Measurements from ENCODE around the gene MZB1. TPM values are rescaled to one million over a fixed set of nuclear protein-coding genes. Genes with fewer than 3 reads are reported as not detected.

The MZB1 gene
- total and polyA plus RNA-seq, 2 of the 8 experiments (the other 6 are each of a cell fraction or from before 2014, with no cell fraction given), result 0.39 to 0.47 TPM

- H3K18ac ChIP-seq (ENCODE audit: extremely low read depth, low read length), result no peak overlapping the region
- no peak overlapping the region; the same call in 1 of the 2 replicates for H4K8ac ChIP-seq (ENCODE audit: extremely low read depth, insufficient read depth, low read length)
- H2BK120ac ChIP-seq (replicated peaks; ENCODE audit: low read depth, low read length), result no peak overlapping the region
- no peaks in the 10 kb centered on the region for H3K27me3 ChIP-seq (replicated peaks in 1 of 4; ENCODE audit: control insufficient read depth in 3 of 4, extremely low read depth in 1 of 4, insufficient read depth in 3 of 4, low read length in 3 of 4)
- H3K14ac ChIP-seq (ENCODE audit: insufficient read length), result no peak overlapping the region
- no peak overlapping the region; the same call in 1 of the 2 replicates for H2BK5ac ChIP-seq (ENCODE audit: low read depth, low read length)
- whole genome bisulfite sequencing, 2 experiments (ENCODE audit: extremely low coverage in 1 of 2, insufficient coverage in 1 of 2, insufficient read length in 1 of 2, insufficient replicate concordance in 2 of 2, low coverage in 1 of 2, low lambda C conversion rate in 2 of 2, missing lambda C conversion rate in 1 of 2), result 89% methylated on average over 15 of the region's 15 CpGs; no CpG with 5 or more reads in 1 of the 2 experiments
- H3K4me2 ChIP-seq (ENCODE audit: insufficient read depth in 1 of 2, low read depth in 2 of 2, low read length in 2 of 2), result no peak overlapping the region
- H3K4ac ChIP-seq (replicated peaks; ENCODE audit: insufficient read length, low read depth, low read length), result no peak overlapping the region
- no peak overlapping the region for H2BK15ac ChIP-seq (ENCODE audit: low read length)
- H3K4me1 ChIP-seq (replicated peaks in 1 of 4; ENCODE audit: control insufficient read depth in 3 of 4, insufficient read depth in 4 of 4, low read length in 3 of 4), result peaks cover 0 to 11% (median 0%) of the 10 kb centered on the region in 4 experiments; a peak in 2 of 7 replicates
- ChIA-PET CTCF (ENCODE audit: partially characterized antibody) (interaction anchor here (0.6 kb wide), 1 partner anchor 61 kb away, joined by 4 read pairs; no protein-coding TSS in a partner anchor), POLR2A (ENCODE audit: partially characterized antibody) (interaction anchor here (0.6 to 3.1 kb wide), 6 partner anchors 8 to 94 kb away, joined by 3 to 12 read pairs (median 4); partner anchors contain the start of genes PAIP2 and PROB1)
- H3K9ac ChIP-seq (replicated peaks in 1 of 4; ENCODE audit: extremely low read depth in 1 of 4, low read depth in 3 of 4, low read length in 3 of 4), result no peak overlapping the region
- H3K27ac ChIP-seq (ENCODE audit: low read depth, low read length), result no peak overlapping the region
- H4K20me1 ChIP-seq (replicated peaks in 1 of 2; ENCODE audit: control insufficient read depth in 1 of 2, insufficient read depth in 2 of 2, low read length in 2 of 2), result peaks cover 0 to 5% of the 10 kb centered on the region in 2 experiments
- no peak overlapping the region for H2AK5ac ChIP-seq (ENCODE audit: low read depth, low read length)
- H3K79me1 ChIP-seq (ENCODE audit: low read depth, low read length), result peaks cover 2% of the 10 kb centered on the region; the same call in 1 of the 2 replicates
- H2BK20ac ChIP-seq (ENCODE audit: low read length), result no peak overlapping the region
- H3K23me2 ChIP-seq (ENCODE audit: low read depth, low read length), result no peaks in the 10 kb centered on the region
- DNase-seq (ENCODE audit: low read depth in 1 of 2, low spot score in 2 of 2), result no peak
- H4K5ac ChIP-seq (ENCODE audit: insufficient read length, low read depth, low read length), result no peak overlapping the region
- no peaks in the 10 kb centered on the region for H3K36me3 ChIP-seq (ENCODE audit: control insufficient read depth in 2 of 4, insufficient read depth in 4 of 4, low read length in 3 of 4)
- H3K9me3 ChIP-seq (ENCODE audit: insufficient read depth in 2 of 2, low read depth in 1 of 2, low read length in 1 of 2), result no peaks in the 10 kb centered on the region
- H2BK12ac ChIP-seq (ENCODE audit: low read depth, low read length), result no peak overlapping the region
- FAIRE-seq, result no peak
- H3K79me2 ChIP-seq (ENCODE audit: control insufficient read depth in 1 of 2, insufficient read depth in 2 of 2, low read length in 2 of 2), result no peaks in the 10 kb centered on the region
- no peak overlapping the region for H4K91ac ChIP-seq (replicated peaks; ENCODE audit: insufficient read length, low read length)
- H3K23ac ChIP-seq (ENCODE audit: insufficient read length), result no peak overlapping the region
- H2AFZ ChIP-seq (ENCODE audit: low read length), result no peak overlapping the region
- H3K56ac ChIP-seq (replicated peaks; ENCODE audit: insufficient read length, low read depth, low read length), result no peak overlapping the region
- no peak overlapping the region for H3K4me3 ChIP-seq (ENCODE audit: extremely low read depth in 1 of 4, insufficient read depth in 2 of 4, low read depth in 3 of 4, low read length in 4 of 4)
- TF ChIP-seq ZNF274 (IDR thresholded peaks at IDR 0.05; ENCODE audit: borderline replicate concordance, extremely low read depth, low read length) (no peak), HDAC2 (IDR thresholded peaks at IDR 0.05; ENCODE audit: borderline replicate concordance in 1 of 2, low read depth in 2 of 2, low read length in 2 of 2) (no peak), SP4 (IDR thresholded peaks at IDR 0.05; ENCODE audit: low read length) (no peak), SRF (IDR thresholded peaks at IDR 0.05; ENCODE audit: low read depth, low read length) (no peak), TBP (IDR thresholded peaks at IDR 0.05; ENCODE audit: low read depth, low read length) (no peak), TAF7 (optimal IDR thresholded peaks at IDR 0.05; ENCODE audit: borderline replicate concordance, low read depth, low read length) (no peak), BACH1 (IDR thresholded peaks at IDR 0.05; ENCODE audit: low read length) (no peak), BCL11A (IDR thresholded peaks at IDR 0.05; ENCODE audit: low read depth in 2 of 2, low read length in 2 of 2) (no peak), SUZ12 (IDR thresholded peaks at IDR 0.05; ENCODE audit: low read length) (no peak), POU5F1 (IDR thresholded peaks at IDR 0.05; ENCODE audit: low read depth, low read length) (no peak), POLR2A (IDR thresholded peaks at IDR 0.05; ENCODE audit: control extremely low read depth in 1 of 2, low read depth in 2 of 2, low read length in 2 of 2) (no peak), CEBPB (IDR thresholded peaks at IDR 0.05; ENCODE audit: low read depth, low read length) (no peak), MAFK (IDR thresholded peaks at IDR 0.05; ENCODE audit: low read depth, low read length) (no peak)
Measured at GRCh38 chr5:139379626-139380449, 9.9 kb downstream of the MZB1 start.
